A673 (cell line): Measurements from ENCODE around the gene MAML2. TPM values are rescaled to one million over a fixed set of nuclear protein-coding genes. Genes with fewer than 3 reads are reported as not detected.

Experiments used
- BruUV-seq: library from RNA; stranded (reverse); fragments of 400-500 nt; replicated peaks from 2 replicates; lab custom pipeline; 2021; lab: Mats Ljungman, UMichigan
- CTCF ChIA-PET: fragments of 300-600 bp; sonication (Branson Sonifier 250); formaldehyde crosslinking; loops from one replicate; lab custom pipeline; 2022; ENCODE audit warnings: antibody characterized with exemption; lab: Charles Lee
- POLR2A ChIA-PET: fragments of 300-600 bp; sonication (Branson Sonifier 250); formaldehyde crosslinking; loops from one replicate; lab custom pipeline; 2022; ENCODE audit warnings: antibody characterized with exemption; ENCODE audit not compliant: low non-redundant PET; lab: Charles Lee
- DNase-seq: peaks from one replicate; pipeline ENCODE4 v3.0.0-alpha.2; 2015; ENCODE audit warnings: low spot score
- H3K27ac ChIP-seq: fragments of 200-600 bp; sonication (generic); 2 replicates; pipeline ENCODE4 v1.5.1; 2016; ENCODE audit warnings: mixed run types, low read depth, mild to moderate bottlenecking, mixed read lengths, antibody characterized with exemption, low read length; ENCODE audit not compliant: poor library complexity, severe bottlenecking
- H3K27me3 ChIP-seq: fragments of 200-600 bp; sonication (generic); replicated peaks from 2 replicates; pipeline ENCODE4 v1.6.1; 2017; ENCODE audit warnings: mixed run types, low read depth, mild to moderate bottlenecking, mixed read lengths, antibody characterized with exemption, low read length; ENCODE audit not compliant: insufficient read depth, poor library complexity
- H3K36me3 ChIP-seq: fragments of 200-600 bp; sonication (generic); 2 replicates; pipeline ENCODE4 v1.6.1; 2016; ENCODE audit warnings: mixed run types, mild to moderate bottlenecking, mixed read lengths, antibody characterized with exemption, low read length; ENCODE audit not compliant: insufficient read depth, poor library complexity, severe bottlenecking
- H3K4me1 ChIP-seq: fragments of 200-600 bp; sonication (generic); 2 replicates; pipeline ENCODE4 v1.6.1; 2017; ENCODE audit warnings: mixed run types, mild to moderate bottlenecking, mixed read lengths, antibody characterized with exemption, low read length; ENCODE audit not compliant: insufficient read depth, poor library complexity, severe bottlenecking
- H3K4me3 ChIP-seq: fragments of 200-600 bp; sonication (generic); 2 replicates; pipeline ENCODE4 v1.5.1; 2016; ENCODE audit warnings: low read depth, mixed run types, mild to moderate bottlenecking, mixed read lengths, low read length; ENCODE audit not compliant: poor library complexity, severe bottlenecking
- H3K9me3 ChIP-seq: fragments of 200-600 bp; sonication (generic); 2 replicates; pipeline ENCODE4 v1.6.1; 2016; ENCODE audit warnings: mixed run types, low read depth, mild to moderate bottlenecking, mixed read lengths, antibody characterized with exemption, low read length; ENCODE audit not compliant: poor library complexity, severe bottlenecking
- EZH2 ChIP-seq: fragments of 200-600 bp; sonication (generic); IDR thresholded peaks from 2 replicates; pipeline ENCODE4 v1.6.1; 2017; ENCODE audit warnings: borderline replicate concordance, low read depth, mild to moderate bottlenecking, mixed read lengths, antibody characterized with exemption, low read length; ENCODE audit not compliant: poor library complexity, severe bottlenecking
- intact Hi-C: fragments of 100-400 bp; cut with micrococcal nuclease; formaldehyde crosslinking; loops from one replicate; pipeline ENCODE4 v1.10.0; 2022; ENCODE audit not compliant: unreplicated experiment
- total RNA-seq: library from RNA; stranded (reverse); gene quantifications from 2 replicates; pipeline ENCODE4 v1.2.3, GENCODE V29; 2021
- TF ChIP-seq, protein P1 (sequence below): fragments of 300-800, 200-600 bp; sonication (generic); conservative IDR thresholded peaks from 2 replicates; pipeline ENCODE4 v1.5.1; 2017; ENCODE audit warnings: low read depth, mild to moderate bottlenecking, antibody characterized with exemption, low read length, moderate library complexity, mixed read lengths

Gene MAML2
- total RNA-seq, 1 experiment from 2014 or later: 6.4 TPM

DNA sequence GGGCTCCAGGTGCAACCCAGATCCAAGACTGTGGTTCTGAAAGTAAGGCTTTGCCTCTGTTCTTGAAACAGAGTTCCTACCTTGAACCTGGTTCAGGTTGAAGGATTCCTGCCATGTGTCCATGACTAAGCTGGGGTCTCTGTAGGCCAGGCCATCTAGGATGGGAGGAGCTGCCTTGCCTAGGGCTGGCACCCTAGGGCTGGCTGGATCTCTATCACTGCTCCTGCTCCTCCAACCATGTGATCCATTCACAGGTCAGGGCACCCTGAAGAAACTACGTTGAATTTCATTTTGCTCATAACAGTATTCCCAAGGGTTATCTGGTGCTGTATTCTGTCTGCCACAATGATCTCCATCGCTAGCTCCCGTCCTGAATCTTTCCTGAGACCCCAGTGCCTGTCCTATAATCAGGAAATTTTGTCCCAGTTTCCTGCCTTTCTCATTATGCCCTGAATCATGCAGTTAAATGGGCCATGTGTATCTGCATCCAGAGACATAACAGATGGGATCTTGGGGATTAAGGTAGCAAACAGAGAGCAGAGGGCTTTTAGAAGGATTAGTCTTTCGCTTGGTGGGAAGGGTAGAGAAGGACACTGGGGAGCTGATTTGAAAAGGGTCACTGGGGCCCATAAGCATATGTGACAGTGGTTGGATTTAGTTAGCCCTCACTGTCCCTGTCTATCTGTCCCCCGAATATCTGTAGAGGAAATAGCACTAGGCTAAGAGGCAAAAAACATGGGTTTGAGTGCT is 320.9 kb downstream of the MAML2 start:
- H3K27me3 ChIP-seq: no peaks in the 10 kb centered on the region
- H3K36me3 ChIP-seq: no peaks in the 10 kb centered on the region
- H3K4me1 ChIP-seq: no peaks in the 10 kb centered on the region
- TF ChIP-seq, protein P1, sequence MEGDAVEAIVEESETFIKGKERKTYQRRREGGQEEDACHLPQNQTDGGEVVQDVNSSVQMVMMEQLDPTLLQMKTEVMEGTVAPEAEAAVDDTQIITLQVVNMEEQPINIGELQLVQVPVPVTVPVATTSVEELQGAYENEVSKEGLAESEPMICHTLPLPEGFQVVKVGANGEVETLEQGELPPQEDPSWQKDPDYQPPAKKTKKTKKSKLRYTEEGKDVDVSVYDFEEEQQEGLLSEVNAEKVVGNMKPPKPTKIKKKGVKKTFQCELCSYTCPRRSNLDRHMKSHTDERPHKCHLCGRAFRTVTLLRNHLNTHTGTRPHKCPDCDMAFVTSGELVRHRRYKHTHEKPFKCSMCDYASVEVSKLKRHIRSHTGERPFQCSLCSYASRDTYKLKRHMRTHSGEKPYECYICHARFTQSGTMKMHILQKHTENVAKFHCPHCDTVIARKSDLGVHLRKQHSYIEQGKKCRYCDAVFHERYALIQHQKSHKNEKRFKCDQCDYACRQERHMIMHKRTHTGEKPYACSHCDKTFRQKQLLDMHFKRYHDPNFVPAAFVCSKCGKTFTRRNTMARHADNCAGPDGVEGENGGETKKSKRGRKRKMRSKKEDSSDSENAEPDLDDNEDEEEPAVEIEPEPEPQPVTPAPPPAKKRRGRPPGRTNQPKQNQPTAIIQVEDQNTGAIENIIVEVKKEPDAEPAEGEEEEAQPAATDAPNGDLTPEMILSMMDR: no peak
- no peak for TF ChIP-seq EZH2
- DNase-seq: no peak
- H3K27ac ChIP-seq: no peak overlapping the region
- no TSS peak for BruUV-seq
- no peaks in the 10 kb centered on the region for H3K9me3 ChIP-seq
- H3K4me3 ChIP-seq: no peak overlapping the region
- CTCF ChIA-PET: no interaction called here
- intact Hi-C loops: no loop called here
- POLR2A ChIA-PET: no interaction called here

DNA sequence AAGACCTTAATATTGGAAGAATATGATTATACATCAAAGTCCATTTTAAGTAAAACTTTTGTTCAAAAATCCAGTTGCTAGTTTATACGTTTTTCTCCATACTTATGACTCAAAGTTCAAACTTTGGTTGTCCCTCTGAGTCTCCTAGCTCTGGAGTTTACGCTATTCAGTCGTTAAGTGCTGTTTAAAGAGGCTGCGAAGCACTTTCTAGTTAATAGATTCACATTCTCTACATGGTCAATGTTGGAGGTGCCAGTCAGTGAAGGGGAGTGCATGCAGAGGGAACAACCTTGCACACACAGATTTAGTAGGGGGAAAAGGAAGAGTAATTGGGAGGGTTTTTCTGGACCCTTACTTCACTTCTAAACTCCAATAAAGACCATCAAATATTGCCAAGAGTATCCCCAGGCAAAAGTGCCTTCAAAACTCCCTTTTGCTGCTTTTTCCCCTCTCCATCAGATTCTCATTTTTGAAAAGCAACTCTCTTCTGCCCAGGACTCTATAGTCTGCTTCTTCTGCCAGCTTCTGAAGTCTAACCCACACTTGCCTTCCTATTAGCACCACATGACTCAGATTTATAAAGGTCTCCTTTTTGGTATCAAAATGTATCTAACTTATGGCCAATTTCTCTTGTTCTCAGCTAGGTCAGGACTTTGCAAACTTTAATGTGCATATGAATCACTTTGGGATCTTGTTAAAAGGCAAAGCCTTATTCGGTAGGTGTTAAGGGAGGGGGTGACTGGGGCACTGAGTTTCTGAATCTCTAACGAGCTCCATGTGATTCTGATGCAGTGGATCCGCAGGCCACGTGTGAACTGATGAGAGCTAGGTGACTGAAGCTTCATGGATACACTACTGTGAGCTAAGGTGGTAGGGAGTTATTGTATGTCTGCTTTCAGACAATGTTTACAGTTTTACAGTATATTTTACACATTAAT is 322.9 kb downstream of the MAML2 start:
- CTCF ChIA-PET: no interaction called here
- no TSS peak for BruUV-seq
- intact Hi-C loops: no loop called here
- Histone ChIP-seq H3K4me3 (no peak overlapping the region), H3K4me1 (no peaks in the 10 kb centered on the region), H3K36me3 (no peaks in the 10 kb centered on the region), H3K27ac (no peak overlapping the region), H3K9me3 (no peaks in the 10 kb centered on the region), H3K27me3 (no peaks in the 10 kb centered on the region)
- TF ChIP-seq EZH2: no peak
- TF ChIP-seq, protein P1: no peak
- DNase-seq: no peak
- POLR2A ChIA-PET: interaction anchor here (0.7 kb wide), 1 partner anchor 29 kb away, joined by 3 read pairs; no protein-coding TSS in a partner anchor

DNA sequence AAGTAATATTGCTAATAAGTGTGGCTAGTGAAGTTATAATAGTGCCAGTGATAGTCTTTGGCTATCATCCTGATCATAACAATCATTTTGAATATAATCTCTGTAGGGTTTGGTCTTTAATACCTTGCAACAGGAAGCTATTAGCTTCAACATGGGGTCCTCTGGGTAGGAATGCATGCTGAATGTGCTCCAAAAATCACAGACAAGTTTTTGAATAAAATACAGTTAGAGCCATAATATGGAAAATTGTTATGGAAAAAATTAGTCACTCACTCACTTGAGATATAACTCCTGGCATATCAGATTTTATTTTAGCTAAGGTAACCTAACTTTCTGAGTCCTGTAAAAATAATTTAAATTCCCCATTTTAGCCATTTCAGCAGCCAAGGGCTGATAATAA is 323.7 kb downstream of the MAML2 start:
- CTCF ChIA-PET: no interaction called here
- no peaks in the 10 kb centered on the region for H3K9me3 ChIP-seq

More for the DNA sequence above, 323.7 kb downstream of the MAML2 start:
- intact Hi-C loops: no loop called here
- no peaks in the 10 kb centered on the region for H3K4me1 ChIP-seq
- no peak for TF ChIP-seq EZH2
- TF ChIP-seq, protein P1: no peak
- POLR2A ChIA-PET: no interaction called here
- DNase-seq: no peak
- H3K27me3 ChIP-seq: no peaks in the 10 kb centered on the region
- BruUV-seq: no TSS peak
- H3K36me3 ChIP-seq: no peaks in the 10 kb centered on the region
- no peak overlapping the region for H3K27ac ChIP-seq
- no peak overlapping the region for H3K4me3 ChIP-seq
